Neural cell (in vitro differentiated cells): Measurements from ENCODE around the gene RBM34. TPM values are rescaled to one million over a fixed set of nuclear protein-coding genes. Genes with fewer than 3 reads are reported as not detected.

Source experiments
- polyA plus RNA-seq: library from polyadenylated mRNA; depleted of rRNA; stranded (reverse); fragments of >200 nt; gene quantifications from 2 replicates; pipeline ENCODE4 v1.2.3, GENCODE V29; 2014
- small RNA-seq, 3 experiments: library from RNA; depleted of rRNA; stranded (forward); fragments of <200 nt; gene quantifications; one replicate each; pipeline ENCODE3, GENCODE V24; 2012

Gene RBM34
- polyA plus RNA-seq, 1 donor from 2014 or later: 128 TPM

Small RNA genes within 50 kb of the gene (small RNA-seq; reads per million reads assigned to genes)
- gene AL732292.1: 0 reads per million in 3 experiments
- gene MIR4753: 0 to 4.0 (median 0.77) reads per million in 3 experiments
- gene SNORA14B: 462 to 1,182 (median 605) reads per million in 3 experiments

Other genes with a start within 250 kb of the RBM34 start
- gene TOMM20, start 32.4 kb downstream of the RBM34 start, polyA plus RNA-seq: 170 and 175 TPM in 2 replicates
- gene ARID4B, start 166.9 kb upstream of the RBM34 start, polyA plus RNA-seq: 43.7 and 49.3 TPM in 2 replicates
- gene GGPS1, start 167.3 kb upstream of the RBM34 start, polyA plus RNA-seq: 45.7 and 71.9 TPM in 2 replicates
- 59.0 and 72.9 TPM in 2 replicates for gene TBCE, start 206.2 kb upstream of the RBM34 start, polyA plus RNA-seq